PC-9 (cell line): ENCODE results near the gene NDUFB4. TPM values are rescaled to one million over a fixed set of nuclear protein-coding genes. Genes with fewer than 3 reads are reported as not detected.

ENCODE experiments used
- BruUV-seq: library from RNA; stranded (reverse); fragments of 400-500 nt; replicated peaks from 2 replicates; lab custom pipeline; 2021; lab: Mats Ljungman, UMichigan
- CTCF ChIA-PET: fragments of 300-600 bp; sonication (Branson Sonifier 250); formaldehyde crosslinking; loops from one replicate; lab custom pipeline; 2022; ENCODE audit warnings: antibody characterized with exemption; lab: Charles Lee
- POLR2A ChIA-PET: fragments of 300-600 bp; sonication (Branson Sonifier 250); formaldehyde crosslinking; loops from one replicate; lab custom pipeline; 2022; ENCODE audit warnings: antibody characterized with exemption; ENCODE audit not compliant: unreplicated experiment; lab: Charles Lee
- DNase-seq, 2 experiments: peaks; one replicate each; pipeline versions ENCODE4 v3.0.0 to v3.0.0-alpha.2; 2015 to 2022; ENCODE audit warnings: mixed read lengths in 1 of 2
- H2AFZ ChIP-seq: fragments of 200-600 bp; sonication (generic); 2 replicates; pipeline ENCODE4 v1.8.1; 2017; ENCODE audit warnings: antibody characterized with exemption
- H3F3A ChIP-seq: fragments of 200-600 bp; sonication (generic); 2 replicates; pipeline ENCODE4 v1.8.1; 2017; ENCODE audit warnings: antibody characterized with exemption, mild to moderate bottlenecking, low read depth; ENCODE audit not compliant: insufficient read depth
- H3K27ac ChIP-seq: fragments of 200-600 bp; sonication (generic); 2 replicates; pipeline ENCODE4 v1.6.1; 2016; ENCODE audit warnings: mixed run types
- H3K27me3 ChIP-seq: fragments of 200-600 bp; sonication (generic); 2 replicates; pipeline ENCODE4 v1.6.1; 2016; ENCODE audit warnings: low read depth, mixed run types; ENCODE audit not compliant: insufficient read depth
- H3K36me3 ChIP-seq: fragments of 200-600 bp; sonication (generic); 2 replicates; pipeline ENCODE4 v1.6.1; 2016; ENCODE audit warnings: low read depth, mixed run types
- H3K4me1 ChIP-seq: fragments of 200-600 bp; sonication (generic); replicated peaks from 2 replicates; pipeline ENCODE4 v1.6.1; 2016; ENCODE audit warnings: mixed run types; ENCODE audit not compliant: insufficient read depth
- H3K4me2 ChIP-seq: fragments of 200-600 bp; sonication (generic); 2 replicates; pipeline ENCODE4 v1.6.1; 2017; ENCODE audit warnings: mixed run types
- H3K4me3 ChIP-seq: fragments of 200-600 bp; sonication (generic); 2 replicates; pipeline ENCODE4 v1.6.1; 2016; ENCODE audit warnings: mixed run types
- H3K79me2 ChIP-seq: fragments of 200-600 bp; sonication (generic); 2 replicates; pipeline ENCODE4 v1.6.1; 2017; ENCODE audit warnings: low read depth, mixed run types
- H3K9me2 ChIP-seq: fragments of 200-600 bp; sonication (generic); 2 replicates; pipeline ENCODE4 v1.8.1; 2017; ENCODE audit warnings: mild to moderate bottlenecking; ENCODE audit not compliant: insufficient read depth
- H3K9me3 ChIP-seq: fragments of 200-600 bp; sonication (generic); 2 replicates; pipeline ENCODE4 v1.8.1; 2016; ENCODE audit warnings: low read depth; ENCODE audit not compliant: insufficient read depth
- H4K20me1 ChIP-seq: fragments of 200-600 bp; sonication (generic); 2 replicates; pipeline ENCODE4 v1.8.1; 2017; ENCODE audit not compliant: insufficient read depth
- EZH2 ChIP-seq: fragments of 200-600 bp; sonication (generic); IDR thresholded peaks from 2 replicates; pipeline ENCODE4 v1.8.0; 2017; ENCODE audit warnings: antibody characterized with exemption, low read depth
- intact Hi-C: fragments of 100-400 bp; cut with micrococcal nuclease; formaldehyde crosslinking; loops from one replicate; pipeline ENCODE4 v1.10.0; 2022; ENCODE audit not compliant: unreplicated experiment
- total RNA-seq: library from RNA; stranded (reverse); gene quantifications from 2 replicates; pipeline ENCODE4 v1.2.3, GENCODE V29; 2021
- TF ChIP-seq, protein P1 (sequence below): fragments of 200-600 bp; sonication (generic); conservative IDR thresholded peaks from 2 replicates; pipeline ENCODE4 v1.6.1; 2017; ENCODE audit warnings: mixed run types, antibody characterized with exemption, mild to moderate bottlenecking, moderate library complexity

NDUFB4 gene
- total RNA-seq, 1 experiment from 2014 or later = 217 TPM

DNA sequence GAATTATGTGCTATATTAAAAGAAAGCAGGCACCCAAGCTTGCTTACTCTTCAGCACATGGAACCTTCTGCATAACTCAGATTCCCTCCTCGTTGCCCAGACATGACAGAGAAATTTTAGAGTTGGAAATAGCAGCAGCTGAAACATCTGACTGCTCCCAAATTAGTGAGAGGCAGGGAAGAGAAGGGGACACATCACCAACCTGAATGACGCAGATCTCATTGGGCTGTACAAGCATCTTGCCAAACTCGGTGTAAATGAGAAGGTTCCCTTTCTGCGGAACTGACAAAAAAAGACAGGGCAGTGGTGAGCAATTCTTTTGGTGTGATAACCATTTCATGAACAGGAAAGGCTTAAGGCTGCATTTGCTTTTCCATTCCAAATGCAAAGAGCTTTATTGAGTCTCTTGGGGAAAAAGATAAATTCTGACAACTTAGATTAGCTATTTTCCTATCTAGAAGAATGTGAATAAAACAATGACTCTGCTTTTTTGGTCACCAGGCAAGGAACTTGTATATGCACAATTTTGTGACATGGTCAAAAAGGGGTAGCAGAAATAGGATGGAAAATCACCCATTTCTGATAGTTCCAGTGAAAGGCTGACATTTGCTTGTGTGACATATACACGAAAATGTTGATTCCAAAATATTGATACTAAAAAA is 50.8 kb downstream of the NDUFB4 start:
- H3F3A ChIP-seq = no peaks in the 10 kb centered on the region
- intact Hi-C loops = no loop called here
- no peaks in the 10 kb centered on the region for H3K79me2 ChIP-seq
- no peak for DNase-seq
- no peaks in the 10 kb centered on the region for H3K36me3 ChIP-seq
- no peak overlapping the region for H3K4me2 ChIP-seq
- no peaks in the 10 kb centered on the region for H3K27me3 ChIP-seq
- no peak overlapping the region for H2AFZ ChIP-seq
- POLR2A ChIA-PET = interaction anchor here (0.6 kb wide), 1 partner anchor 17 kb away, joined by 3 read pairs; no protein-coding TSS in a partner anchor
- CTCF ChIA-PET = no interaction called here
- H3K4me3 ChIP-seq = no peak overlapping the region
- BruUV-seq = no TSS peak
- TF ChIP-seq EZH2 = no peak
- TF ChIP-seq, protein P1, sequence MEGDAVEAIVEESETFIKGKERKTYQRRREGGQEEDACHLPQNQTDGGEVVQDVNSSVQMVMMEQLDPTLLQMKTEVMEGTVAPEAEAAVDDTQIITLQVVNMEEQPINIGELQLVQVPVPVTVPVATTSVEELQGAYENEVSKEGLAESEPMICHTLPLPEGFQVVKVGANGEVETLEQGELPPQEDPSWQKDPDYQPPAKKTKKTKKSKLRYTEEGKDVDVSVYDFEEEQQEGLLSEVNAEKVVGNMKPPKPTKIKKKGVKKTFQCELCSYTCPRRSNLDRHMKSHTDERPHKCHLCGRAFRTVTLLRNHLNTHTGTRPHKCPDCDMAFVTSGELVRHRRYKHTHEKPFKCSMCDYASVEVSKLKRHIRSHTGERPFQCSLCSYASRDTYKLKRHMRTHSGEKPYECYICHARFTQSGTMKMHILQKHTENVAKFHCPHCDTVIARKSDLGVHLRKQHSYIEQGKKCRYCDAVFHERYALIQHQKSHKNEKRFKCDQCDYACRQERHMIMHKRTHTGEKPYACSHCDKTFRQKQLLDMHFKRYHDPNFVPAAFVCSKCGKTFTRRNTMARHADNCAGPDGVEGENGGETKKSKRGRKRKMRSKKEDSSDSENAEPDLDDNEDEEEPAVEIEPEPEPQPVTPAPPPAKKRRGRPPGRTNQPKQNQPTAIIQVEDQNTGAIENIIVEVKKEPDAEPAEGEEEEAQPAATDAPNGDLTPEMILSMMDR = no peak
- no peaks in the 10 kb centered on the region for H3K9me3 ChIP-seq
- no peaks in the 10 kb centered on the region for H3K9me2 ChIP-seq
- H4K20me1 ChIP-seq = no peaks in the 10 kb centered on the region
- no peaks in the 10 kb centered on the region for H3K4me1 ChIP-seq
- H3K27ac ChIP-seq = no peak overlapping the region

DNA sequence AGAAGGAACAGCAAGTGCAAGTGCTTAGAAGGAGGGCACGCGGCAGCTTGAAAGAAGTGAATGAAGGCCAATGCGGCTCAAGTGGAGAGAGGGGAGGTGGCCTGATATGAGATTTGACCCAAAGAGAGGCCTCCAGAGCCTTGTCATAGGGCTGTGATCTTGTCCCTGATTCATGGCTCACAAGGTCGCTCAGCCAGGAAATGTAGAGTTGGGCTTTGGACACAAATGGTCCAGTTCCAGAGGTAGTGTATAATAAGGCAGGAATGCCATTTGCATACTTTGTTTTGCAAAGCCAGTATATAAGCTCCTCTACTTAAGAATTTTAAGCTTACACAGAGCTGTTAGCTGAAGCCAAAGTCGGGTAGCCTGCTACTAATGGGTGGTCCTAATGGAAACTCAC is 52.2 kb downstream of the NDUFB4 start:
- no peak overlapping the region for H2AFZ ChIP-seq
- no peak for DNase-seq

DNA sequence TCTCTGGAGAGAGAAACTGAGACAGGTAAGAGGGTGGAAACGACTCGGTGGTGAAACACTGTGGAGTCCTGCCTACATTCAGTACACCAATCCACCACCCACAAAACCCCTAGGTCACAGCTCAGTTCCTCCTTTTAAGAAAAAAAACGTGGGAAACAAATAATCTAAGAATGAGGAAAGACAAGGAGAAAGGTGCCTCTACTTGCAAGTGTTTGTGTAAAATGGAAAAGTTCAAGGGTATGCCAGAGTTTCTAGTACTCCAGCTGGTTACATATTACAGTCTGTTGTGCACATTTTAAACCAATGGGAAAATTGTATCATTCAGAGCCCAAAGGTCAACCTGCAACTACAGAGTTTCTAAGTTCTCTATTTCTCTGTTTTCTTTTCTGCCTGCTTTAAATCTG is 53.7 kb downstream of the NDUFB4 start:
- no peaks in the 10 kb centered on the region for H3K4me1 ChIP-seq
- intact Hi-C loops = no loop called here
- no peaks in the 10 kb centered on the region for H3K79me2 ChIP-seq
- H3K9me3 ChIP-seq = no peaks in the 10 kb centered on the region
- no peak overlapping the region for H3K4me2 ChIP-seq
- no peaks in the 10 kb centered on the region for H3F3A ChIP-seq
- H3K36me3 ChIP-seq = no peaks in the 10 kb centered on the region
- DNase-seq = no peak
- H3K27me3 ChIP-seq = no peaks in the 10 kb centered on the region
- TF ChIP-seq EZH2 = no peak
- TF ChIP-seq, protein P1 = no peak
- ChIA-PET POLR2A (no interaction called here), CTCF (interaction anchor here (0.6 kb wide), 1 partner anchor 1409 kb away, joined by 18 read pairs; no protein-coding TSS in a partner anchor)
- no peaks in the 10 kb centered on the region for H3K9me2 ChIP-seq
- no peaks in the 10 kb centered on the region for H4K20me1 ChIP-seq
- H3K4me3 ChIP-seq = no peak overlapping the region
- no peak overlapping the region for H3K27ac ChIP-seq
- no TSS peak for BruUV-seq
- no peak overlapping the region for H2AFZ ChIP-seq

More for the DNA sequence above, 52.2 kb downstream of the NDUFB4 start:
- ChIA-PET POLR2A (no interaction called here), CTCF (no interaction called here)
- Histone ChIP-seq H3K9me3 (no peaks in the 10 kb centered on the region), H3K4me3 (no peak overlapping the region), H3K79me2 (no peaks in the 10 kb centered on the region), H3K9me2 (no peaks in the 10 kb centered on the region), H3K4me1 (no peaks in the 10 kb centered on the region), H3K36me3 (no peaks in the 10 kb centered on the region), H4K20me1 (no peaks in the 10 kb centered on the region), H3F3A (no peaks in the 10 kb centered on the region), H3K27ac (no peak overlapping the region), H3K4me2 (no peak overlapping the region), H3K27me3 (no peaks in the 10 kb centered on the region)
- TF ChIP-seq EZH2 = no peak
- intact Hi-C loops = no loop called here
- no TSS peak for BruUV-seq
